Osteocyte (in vitro differentiated cells): ENCODE data around the gene IQSEC3. TPM values are rescaled to one million over a fixed set of nuclear protein-coding genes. Genes with fewer than 3 reads are reported as not detected.
"Not testable (repeated sequence)": the region's sequence is repeated elsewhere in the genome, so short reads cannot be mapped to it uniquely, and the experiment has no call there.

Source experiments
- DNase-seq: peaks from one replicate; pipeline ENCODE4 v3.0.0; 2021; ENCODE audit warnings: mixed read lengths; ENCODE audit not compliant: unreplicated experiment; ENCODE audit errors: extremely low spot score
- H3K27ac Mint-ChIP-seq: one replicate; pipeline ENCODE4 v1.8.0; 2021; ENCODE audit warnings: mild to moderate bottlenecking, mixed read lengths; ENCODE audit not compliant: unreplicated experiment
- H3K27me3 Mint-ChIP-seq: one replicate; pipeline ENCODE4 v1.8.0; 2021; ENCODE audit warnings: mixed read lengths; ENCODE audit not compliant: unreplicated experiment
- H3K36me3 Mint-ChIP-seq: one replicate; pipeline ENCODE4 v1.8.0; 2021; ENCODE audit warnings: mixed read lengths; ENCODE audit not compliant: unreplicated experiment
- H3K4me1 Mint-ChIP-seq: one replicate; pipeline ENCODE4 v1.8.0; 2021; ENCODE audit warnings: mixed read lengths; ENCODE audit not compliant: unreplicated experiment
- H3K4me3 Mint-ChIP-seq: one replicate; pipeline ENCODE4 v1.8.0; 2021; ENCODE audit warnings: mild to moderate bottlenecking, moderate library complexity, mixed read lengths; ENCODE audit not compliant: unreplicated experiment
- H3K9me3 Mint-ChIP-seq: one replicate; pipeline ENCODE4 v1.8.0; 2021; ENCODE audit warnings: mixed read lengths; ENCODE audit not compliant: unreplicated experiment
- CTCF ChIP-seq: fragments of 200-600 bp; sonication (generic); IDR thresholded peaks from 2 replicates; pipeline ENCODE4 v1.5.0; 2021; ENCODE audit warnings: antibody characterized with exemption, mild to moderate bottlenecking, moderate library complexity
- total RNA-seq: library from RNA; stranded (reverse); gene quantifications from 2 replicates; pipeline ENCODE4 v1.2.1, GENCODE V29; 2021

IQSEC3 gene
- total RNA-seq, 1 donor from 2014 or later: 0.56 TPM

DNA sequence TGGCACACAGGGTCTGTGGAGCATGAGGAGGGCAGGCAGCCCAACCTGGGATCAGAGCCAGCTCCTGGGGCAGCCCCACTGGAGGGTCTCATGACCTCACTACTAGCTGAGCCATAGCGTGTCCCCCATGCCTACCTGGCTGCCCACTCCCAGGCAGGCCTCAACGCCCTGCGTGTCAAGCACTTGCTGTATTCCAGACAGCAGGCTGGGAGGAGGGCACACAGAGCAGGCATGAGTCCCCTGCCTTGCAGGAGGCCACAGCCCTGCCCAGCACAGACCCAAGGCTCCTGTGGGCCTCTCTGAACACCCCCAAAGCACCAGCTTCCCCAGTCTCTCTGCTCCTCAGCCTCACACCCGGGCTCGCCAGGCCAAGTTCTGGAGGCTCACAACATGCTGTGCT lies 64.0 kb downstream of the IQSEC3 start:
- no peak overlapping the region for H3K4me3 Mint-ChIP-seq
- H3K27me3 Mint-ChIP-seq: peaks cover 48% of the 10 kb centered on the region
- H3K4me1 Mint-ChIP-seq: no peaks in the 10 kb centered on the region
- no peak overlapping the region for H3K27ac Mint-ChIP-seq
- H3K36me3 Mint-ChIP-seq: no peaks in the 10 kb centered on the region
- no peak for TF ChIP-seq CTCF
- no peak for DNase-seq
- no peaks in the 10 kb centered on the region for H3K9me3 Mint-ChIP-seq

DNA sequence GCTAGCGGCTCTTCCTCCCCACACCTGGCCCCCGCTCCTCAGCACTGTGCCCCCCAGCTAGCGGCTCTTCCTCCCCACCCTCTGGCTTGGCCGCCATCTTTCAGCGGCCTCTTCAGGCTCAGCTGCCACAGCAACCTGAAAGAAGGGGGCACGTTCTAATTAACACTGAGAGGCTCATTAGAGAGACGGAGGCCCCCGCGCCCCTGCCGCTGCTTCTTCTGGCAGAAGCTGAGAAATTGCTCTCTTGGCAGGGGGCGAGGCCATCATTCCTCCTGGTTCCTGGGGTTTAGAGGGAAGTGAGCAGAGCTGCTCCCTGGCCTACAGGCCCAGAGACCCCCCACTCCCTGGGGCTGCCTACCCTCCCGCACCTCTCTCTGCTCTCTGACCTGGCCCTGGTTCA lies 64.4 kb downstream of the IQSEC3 start:
- no peak for TF ChIP-seq CTCF
- no peaks in the 10 kb centered on the region for H3K4me1 Mint-ChIP-seq
- H3K27me3 Mint-ChIP-seq: peaks cover 52% of the 10 kb centered on the region
- H3K9me3 Mint-ChIP-seq: no peaks in the 10 kb centered on the region
- no peak overlapping the region for H3K4me3 Mint-ChIP-seq
- H3K36me3 Mint-ChIP-seq: no peaks in the 10 kb centered on the region
- no peak for DNase-seq
- H3K27ac Mint-ChIP-seq: no peak overlapping the region

DNA sequence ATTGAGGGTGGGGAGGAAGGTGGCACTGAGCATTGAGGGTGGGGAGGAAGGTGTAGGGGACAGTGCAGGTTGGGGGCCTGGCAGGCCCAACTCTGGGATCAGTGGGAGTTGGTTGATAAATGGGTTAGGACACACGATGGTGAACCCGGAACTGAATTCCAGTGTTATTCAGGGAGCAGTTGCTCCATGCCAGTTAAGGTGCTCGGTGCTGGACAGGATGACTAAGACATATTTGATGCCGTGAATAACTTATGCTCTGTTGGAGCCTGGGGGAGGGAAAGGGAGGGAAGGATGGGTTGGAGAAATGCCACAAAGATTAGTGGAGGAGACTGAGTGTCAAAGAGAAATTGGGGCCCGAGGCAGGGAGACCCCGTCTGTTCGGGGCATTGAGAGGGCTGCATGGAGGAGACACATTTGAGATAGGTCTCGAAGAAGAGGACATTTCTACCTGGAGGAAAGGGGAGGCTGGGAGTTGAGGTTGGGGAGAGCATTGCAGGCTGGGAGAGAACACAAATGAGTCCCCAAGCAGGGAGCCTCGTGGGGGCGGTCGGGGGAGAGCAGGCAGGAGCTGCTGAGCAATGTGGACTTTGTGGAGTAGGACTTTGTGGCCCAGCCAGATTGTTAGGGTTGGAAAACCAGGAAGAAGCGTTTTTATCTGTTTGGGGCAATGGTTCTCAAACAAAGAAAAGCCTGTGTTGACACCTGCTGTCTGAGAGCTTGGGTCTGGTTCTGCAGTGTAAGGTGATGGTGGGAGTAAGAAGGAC lies 65.3 kb downstream of the IQSEC3 start:
- Mint-ChIP-seq H3K27me3 (peaks cover 48% of the 10 kb centered on the region), H3K4me1 (no peaks in the 10 kb centered on the region), H3K27ac (no peak overlapping the region), H3K36me3 (no peaks in the 10 kb centered on the region), H3K4me3 (no peak overlapping the region), H3K9me3 (no peaks in the 10 kb centered on the region)
- TF ChIP-seq CTCF: no peak
- no peak for DNase-seq

DNA sequence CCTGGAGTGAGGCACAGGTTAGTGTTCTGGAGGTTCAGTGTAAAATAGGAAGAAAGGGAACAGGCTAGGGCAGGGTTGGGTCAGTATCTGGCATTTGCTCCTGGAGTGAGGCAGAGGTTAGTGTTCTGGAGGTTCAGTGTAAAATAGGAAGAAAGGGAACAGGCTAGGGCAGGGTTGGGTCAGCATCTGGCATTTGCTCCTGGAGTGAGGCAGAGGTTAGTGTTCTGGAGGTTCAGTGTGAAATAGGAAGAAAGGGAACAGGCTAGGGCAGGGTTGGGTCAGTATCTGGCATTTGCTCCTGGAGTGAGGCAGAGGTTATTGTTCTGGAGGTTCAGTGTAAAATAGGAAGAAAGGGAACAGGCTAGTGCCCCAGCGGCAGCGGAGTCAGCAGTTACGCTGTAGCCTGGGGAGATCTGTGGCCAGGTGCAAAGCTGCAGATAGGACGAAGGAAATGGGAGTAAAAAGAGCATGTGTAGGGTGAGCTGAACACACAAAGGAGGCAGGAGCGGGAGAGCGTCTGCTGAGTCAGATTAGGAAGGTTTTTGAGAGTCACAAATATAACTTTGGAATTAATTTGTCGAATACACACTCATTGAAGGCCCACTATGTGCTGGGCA lies 67.2 kb downstream of the IQSEC3 start:
- not testable (repeated sequence) for H3K4me1 Mint-ChIP-seq, H3K9me3 Mint-ChIP-seq, H3K4me3 Mint-ChIP-seq, DNase-seq, H3K36me3 Mint-ChIP-seq, H3K27ac Mint-ChIP-seq
- H3K27me3 Mint-ChIP-seq: peaks cover 38% of the 10 kb centered on the region

DNA sequence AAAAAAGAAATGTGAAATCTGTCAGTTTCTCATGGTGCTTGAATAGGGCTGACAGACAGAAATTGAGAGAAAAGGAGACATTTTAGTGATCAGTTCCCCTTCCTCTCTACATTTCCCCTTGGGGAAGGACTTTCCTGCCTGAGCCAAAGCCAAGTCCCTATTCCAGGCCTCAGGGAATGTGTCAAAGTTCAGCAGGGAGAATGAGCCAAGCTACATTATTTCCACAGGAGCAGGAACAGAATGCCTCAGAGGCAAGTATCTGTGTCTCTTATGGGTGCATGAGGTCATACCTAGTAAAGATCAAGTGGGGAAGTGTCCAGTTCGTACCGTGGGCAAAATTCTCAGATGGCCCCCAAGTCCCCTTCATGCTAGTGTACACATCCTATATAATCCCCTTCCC lies 68.6 kb downstream of the IQSEC3 start:
- Mint-ChIP-seq H3K9me3 (no peaks in the 10 kb centered on the region), H3K4me1 (peaks cover 2% of the 10 kb centered on the region), H3K27me3 (peaks cover 46% of the 10 kb centered on the region), H3K36me3 (no peaks in the 10 kb centered on the region), H3K27ac (no peak overlapping the region), H3K4me3 (no peak overlapping the region)
- no peak for TF ChIP-seq CTCF
- DNase-seq: no peak
